ENCODE results near the gene UST. TPM values are rescaled to one million over a fixed set of nuclear protein-coding genes. Genes with fewer than 3 reads are reported as not detected.

UST gene
- total RNA-seq, 1 donor from 2014 or later, result 2.1 TPM

DNA sequence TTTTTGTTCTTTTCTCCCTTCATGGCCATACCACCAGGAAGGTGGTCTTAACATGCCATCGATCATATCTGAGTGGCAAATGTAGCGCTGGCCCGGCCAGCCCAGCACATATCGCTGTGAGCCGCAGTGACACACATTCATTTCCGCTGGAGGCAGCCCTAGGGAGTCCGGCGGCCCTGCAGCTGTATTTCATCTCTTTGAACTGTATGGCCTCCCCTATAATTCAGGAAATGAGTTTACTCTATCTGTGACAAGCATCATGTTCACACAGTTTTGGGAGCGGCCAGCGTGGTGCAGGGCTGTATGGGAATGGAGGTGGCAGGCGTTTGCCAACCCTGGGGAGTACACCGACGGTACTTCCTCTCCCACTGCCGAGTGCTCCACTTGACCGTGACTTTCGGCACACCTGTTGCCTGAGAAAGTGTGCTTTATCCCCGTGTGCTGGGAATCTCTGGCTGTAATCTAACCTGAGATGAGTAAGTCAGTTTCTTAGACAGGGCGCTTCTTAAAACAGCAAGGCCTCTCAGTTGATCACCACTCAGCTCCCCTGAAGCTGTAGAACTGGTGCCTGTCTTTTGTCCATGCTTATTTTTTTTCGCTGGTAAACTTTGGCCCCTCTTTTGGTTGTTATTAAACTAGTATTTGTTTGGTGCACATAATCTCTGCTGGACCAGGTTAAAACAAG lies 313.6 kb downstream of the UST start:
- no peak for DNase-seq (ENCODE audit: low spot score)
- intact Hi-C loops (cut with DNase I), result no loop called here

DNA sequence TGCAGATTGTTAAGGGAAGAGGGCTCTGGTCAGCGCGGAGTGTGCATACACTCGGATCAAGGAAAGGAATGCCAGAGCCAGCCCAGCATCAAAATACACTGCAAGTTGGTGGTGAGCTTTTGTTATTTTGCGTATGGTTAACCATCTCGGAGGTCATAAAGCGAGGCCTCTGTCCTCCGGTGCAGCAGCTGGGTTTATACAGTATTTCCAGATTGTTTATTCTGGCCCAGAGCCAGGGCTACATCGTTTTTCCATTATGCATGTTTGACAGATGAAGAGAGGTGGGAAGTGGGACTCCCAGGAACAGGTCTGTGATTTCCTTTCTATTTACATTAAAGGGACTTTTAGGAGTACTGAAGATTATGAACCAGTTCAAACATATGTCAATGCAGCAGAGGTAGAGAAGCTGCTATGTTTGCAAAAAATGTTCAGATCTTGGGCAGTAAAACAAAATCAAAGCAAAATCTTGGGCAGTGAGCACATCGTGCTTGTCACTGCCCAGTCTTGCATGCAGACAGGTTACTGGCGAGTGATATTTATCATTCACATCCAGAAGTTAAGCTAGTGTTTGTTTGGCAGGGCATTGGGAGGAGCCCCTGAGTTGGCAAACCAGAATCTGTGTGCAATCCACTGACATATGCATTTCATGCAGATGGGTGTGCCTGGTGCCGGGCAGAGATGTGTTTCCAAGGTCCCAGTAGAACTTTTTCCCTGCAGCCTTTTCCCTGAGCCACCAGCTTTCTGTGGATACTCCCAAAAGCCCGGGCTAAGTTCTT lies 314.3 kb downstream of the UST start:
- no peak for DNase-seq (ENCODE audit: low spot score)
- intact Hi-C loops (cut with DNase I), result no loop called here

DNA sequence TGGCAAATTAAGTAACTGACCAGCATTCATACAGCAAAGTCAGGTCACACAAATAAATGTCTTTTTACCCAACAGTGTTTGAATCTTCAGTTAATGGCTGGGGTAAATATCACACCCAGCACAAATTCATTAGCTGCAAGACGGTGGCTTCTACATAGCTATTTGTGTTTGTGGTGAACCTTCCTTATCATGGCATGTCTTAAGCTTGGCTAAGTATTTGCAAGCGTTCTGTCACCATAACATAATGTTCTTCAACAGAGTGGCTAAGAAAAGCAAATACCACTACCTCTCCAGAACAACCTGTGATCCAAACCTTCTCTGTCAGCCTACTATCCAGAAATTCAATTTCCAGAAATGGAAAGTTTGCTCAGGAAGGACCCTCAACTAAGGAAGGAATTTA lies 315.1 kb downstream of the UST start:
- intact Hi-C loops (cut with DNase I), result no loop called here
- no peak for DNase-seq (ENCODE audit: low spot score)

DNA sequence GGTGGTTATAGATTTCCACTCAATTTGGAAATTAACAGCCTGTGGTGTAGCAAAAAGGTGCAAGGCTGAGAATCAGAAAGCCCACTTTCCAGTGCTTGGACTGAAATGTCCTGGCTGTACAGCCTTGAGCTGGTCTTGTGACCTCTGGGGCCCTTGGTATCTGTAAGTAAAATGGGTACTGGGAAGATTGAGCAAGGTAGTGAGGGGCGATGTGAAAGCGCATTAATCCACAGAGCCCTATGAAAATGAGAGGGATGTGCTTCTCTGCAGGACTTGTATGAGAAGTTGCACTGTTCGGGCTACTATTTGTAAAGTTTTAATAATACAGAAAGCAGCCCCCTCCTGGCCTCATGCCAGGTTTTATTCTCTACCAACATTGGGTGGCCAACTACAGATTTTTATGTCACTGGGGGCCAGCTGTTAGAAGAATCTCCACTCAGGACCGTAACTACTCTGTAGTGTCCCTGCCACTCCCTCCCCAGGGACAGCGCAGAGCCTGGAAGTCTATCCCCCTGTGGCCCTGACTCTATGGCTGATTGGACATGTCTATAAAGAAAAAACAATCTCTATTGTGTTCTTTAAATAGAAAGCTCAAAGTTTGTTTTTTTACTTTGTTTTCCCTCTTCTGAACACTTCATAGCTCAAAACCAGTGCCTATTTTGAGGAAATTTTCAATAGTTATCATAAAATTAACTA lies 316.0 kb downstream of the UST start:
- intact Hi-C loops (cut with DNase I), result no loop called here
- DNase-seq (ENCODE audit: low spot score), result no peak

DNA sequence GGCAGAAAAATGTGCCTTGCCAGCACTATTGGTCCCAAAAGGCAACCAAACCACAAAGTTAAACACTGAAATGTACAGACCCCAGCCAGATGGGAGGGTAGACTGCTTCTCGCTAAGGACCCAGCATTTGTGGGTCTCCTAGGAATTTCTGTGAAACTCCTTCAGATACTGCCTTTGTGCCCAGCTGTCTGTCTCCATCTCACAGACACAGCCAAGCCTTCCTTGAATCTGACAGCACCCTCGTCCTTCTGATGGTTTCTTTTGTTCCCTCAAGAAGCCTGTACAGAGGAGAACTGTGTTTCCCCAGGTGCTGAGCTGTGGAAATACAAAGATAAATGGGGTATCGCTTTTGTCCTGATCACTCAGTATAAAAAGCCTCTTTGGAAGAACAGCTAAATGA lies 316.6 kb downstream of the UST start:
- intact Hi-C loops (cut with DNase I), result no loop called here
- DNase-seq (ENCODE audit: low spot score), result no peak

DNA sequence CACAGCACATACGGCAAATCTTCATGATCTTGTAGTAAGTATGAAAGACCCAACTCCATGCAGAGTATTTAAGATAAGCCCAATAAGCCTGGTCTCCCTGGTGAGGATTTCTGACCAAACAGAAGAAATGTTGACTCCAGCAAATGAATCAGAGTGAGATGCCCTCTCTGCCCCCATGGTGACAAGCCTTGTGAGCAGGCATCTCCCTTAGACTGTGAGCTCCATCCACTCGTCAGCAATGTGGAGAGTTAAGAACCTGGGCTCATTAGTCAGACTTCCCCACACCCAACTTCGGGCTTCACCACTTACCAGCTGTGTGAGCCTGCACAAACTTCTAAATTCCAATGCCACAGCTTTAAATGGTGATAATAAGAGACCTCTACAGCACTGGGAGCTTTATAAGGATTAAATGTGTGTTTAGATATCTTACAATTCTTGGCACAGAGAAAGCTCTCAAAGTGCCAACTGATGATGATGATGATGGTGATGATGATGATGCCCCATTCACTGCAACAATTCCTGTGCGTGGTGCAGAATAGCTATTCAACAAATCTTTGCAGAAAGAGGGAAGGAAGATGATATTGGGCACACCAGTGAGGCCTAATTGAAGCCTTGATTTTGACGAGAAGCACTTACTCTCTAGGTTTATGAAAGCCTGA lies 317.3 kb downstream of the UST start:
- no peak for DNase-seq (ENCODE audit: low spot score)
- intact Hi-C loops (cut with DNase I), result no loop called here

DNA sequence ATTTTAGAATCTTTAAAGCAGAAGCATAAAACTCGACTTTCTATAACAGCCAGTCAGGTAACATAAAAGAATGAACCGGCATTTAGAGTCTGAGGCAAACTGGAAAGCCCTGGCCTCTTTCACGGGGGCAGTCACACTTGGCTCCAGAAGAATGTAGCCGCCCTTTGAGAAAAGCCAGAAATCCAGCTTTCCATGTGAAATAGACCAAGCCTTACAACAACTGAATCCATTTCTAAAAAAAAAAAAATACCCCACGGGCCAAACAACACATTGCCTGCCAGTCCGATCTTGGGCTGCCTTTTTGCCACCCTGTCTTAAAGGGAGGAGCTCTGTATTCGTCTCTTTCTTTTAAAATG lies 317.8 kb downstream of the UST start:
- no peak for DNase-seq (ENCODE audit: low spot score)
- intact Hi-C loops (cut with DNase I), result no loop called here

DNA sequence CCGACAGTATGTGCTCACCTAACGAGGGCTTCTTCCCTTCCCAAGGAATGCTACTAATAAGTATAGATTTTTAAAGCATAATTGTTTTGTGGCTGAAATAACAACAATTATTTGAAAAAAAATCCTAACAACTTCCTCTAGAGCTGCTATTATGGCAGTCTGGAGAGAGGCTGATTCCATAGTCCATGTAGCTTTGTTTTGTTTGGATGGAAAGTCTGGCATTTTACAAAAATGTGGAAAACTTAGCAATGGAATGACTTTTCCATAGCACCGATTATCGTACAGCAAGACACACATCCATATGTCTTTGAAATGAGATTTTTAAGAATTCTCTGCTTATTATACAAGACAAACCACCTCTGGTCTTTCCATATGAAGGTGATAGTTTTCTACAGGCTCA lies 318.3 kb downstream of the UST start:
- no peak for DNase-seq (ENCODE audit: low spot score)
- intact Hi-C loops (cut with DNase I), result no loop called here

DNA sequence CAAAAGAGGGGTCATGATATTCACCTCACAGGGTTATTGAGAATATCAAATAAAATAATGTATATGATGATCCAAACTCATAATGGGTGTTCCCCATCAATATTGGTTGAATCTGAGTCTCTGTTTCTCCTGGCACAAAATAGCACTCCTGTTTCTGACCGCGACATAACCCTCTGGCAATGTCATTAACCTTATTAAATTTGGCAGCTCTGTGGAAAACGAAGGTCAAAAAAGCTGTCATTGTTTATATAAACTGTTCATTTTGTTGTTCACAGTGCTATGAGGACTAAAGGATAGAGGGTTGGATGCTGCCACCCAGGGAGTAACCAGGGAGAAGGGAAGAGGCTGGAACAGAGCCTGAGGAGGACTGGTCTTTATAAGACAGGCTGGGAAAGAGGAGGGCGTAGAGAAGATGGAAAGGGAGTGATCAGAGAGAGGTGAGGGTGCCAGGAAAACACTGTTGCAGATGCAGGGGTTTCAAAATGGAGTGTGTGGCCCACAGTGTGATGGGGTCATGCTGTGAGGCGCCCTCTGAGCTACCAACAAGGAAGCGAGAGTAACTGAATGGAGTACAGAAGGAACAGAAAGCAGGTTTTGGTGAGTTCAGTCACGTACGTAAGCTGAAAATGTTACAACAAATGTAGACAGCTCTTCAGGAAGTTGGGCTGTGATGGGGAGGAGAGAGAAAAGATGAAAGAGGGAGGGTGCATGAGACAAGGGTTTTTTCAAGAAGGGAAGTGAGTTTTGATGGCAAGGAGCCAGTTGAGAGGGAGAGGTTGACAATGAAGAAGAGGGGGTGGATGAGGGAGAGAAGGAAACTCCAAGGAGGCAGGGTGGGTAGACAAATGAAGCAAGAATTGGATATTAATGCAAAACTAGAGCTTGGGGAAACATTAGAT lies 319.1 kb downstream of the UST start:
- no peak for DNase-seq (ENCODE audit: low spot score)
- intact Hi-C loops (cut with DNase I), result no loop called here

DNA sequence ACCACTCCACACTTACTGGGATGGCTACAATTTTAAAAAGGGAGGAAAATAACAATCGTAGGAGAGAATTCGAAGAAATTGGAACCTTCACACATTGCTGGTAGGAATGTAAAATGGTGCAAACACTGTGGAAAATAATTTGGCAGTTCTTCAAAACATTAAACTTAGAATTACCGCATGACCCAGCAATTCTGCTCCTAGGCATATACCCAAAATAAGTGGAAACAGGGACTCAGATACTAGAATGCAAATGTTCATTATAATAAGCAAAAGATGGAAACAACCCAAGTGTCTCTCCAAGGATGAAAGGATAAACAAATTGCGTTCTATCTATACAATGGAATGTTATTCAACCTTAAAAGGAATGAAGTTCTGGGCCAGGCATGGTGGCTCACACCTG lies 325.2 kb downstream of the UST start:
- no peak for DNase-seq (ENCODE audit: low spot score)
- intact Hi-C loops (cut with DNase I), result no loop called here

DNA sequence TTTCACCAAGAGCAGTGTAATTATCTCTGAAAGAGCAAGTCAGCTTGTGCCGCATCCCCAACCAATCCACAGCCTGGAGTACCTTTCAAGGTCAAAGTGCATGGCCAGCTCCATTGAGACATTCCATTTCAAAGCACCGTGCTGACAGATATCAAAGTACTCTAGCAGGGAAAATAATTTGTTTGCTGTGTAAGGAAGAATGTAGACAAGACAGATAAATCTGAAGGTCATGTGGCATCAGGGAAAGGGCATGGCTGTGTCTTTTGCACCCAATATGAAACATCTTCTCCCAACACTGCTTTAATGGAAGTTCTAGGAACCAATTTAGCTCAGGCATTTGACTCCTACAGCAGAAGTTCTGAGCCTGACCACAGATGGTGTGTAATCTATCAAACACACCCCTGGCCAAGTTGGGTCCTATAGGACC lies 328.0 kb downstream of the UST start:
- intact Hi-C loops (cut with DNase I), result no loop called here

DNA sequence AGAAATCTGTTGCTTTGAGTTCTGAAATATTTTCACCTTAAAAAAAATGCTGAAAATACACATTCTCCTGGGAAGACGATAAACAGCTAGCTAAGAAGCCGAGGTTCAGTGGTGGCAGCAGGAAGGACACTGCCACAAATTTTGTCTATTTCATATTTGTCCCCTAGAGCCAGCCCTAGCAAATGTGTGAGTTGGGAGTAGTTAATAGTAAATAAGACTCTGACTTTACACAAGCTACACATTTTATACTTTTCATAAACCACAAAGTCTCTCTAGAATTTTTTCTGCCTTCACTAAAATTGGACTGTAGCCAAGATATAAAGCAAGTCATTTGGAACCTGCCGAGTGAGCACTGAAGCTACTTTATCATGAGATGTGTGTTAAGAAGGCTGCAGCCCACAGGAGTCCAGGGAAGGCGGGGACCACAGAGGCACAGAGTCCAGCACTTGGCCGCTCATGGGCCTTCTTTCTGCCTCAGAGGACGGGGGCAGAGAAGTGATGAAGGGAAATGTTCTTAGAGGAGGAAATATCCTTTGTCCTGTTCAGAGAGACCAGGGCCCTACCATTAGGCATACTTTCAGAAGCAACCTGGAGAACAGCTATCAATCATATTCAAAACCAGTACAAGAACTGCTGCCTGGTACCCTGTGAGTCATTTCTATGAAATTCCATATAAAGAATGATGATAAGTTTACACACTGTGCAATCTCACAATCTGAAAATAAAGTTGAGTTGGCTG lies 329.0 kb downstream of the UST start:
- intact Hi-C loops (cut with DNase I), result no loop called here
- DNase-seq (ENCODE audit: low spot score), result no peak

More for the DNA sequence above, 328.0 kb downstream of the UST start:
- DNase-seq (ENCODE audit: low spot score), result no peak

DNA sequence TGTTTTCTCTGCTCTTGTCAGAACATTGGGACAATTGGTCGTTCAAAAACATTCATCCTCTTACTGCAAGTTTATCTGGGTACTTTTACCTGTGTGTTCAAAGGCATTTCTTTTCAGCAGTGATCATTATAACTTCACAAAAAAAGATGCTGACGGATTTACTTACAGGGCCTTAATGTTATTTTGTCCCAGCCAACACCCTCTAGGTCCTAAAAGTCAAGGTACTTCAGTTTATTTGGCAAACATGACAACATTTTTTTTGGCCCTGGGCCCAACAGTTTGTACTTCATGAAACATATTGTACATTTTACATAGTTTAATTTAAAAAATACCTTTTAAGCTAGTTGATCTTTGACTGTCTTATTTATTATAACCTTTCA lies 329.5 kb downstream of the UST start:
- DNase-seq (ENCODE audit: low spot score), result no peak
- intact Hi-C loops (cut with DNase I), result no loop called here

DNA sequence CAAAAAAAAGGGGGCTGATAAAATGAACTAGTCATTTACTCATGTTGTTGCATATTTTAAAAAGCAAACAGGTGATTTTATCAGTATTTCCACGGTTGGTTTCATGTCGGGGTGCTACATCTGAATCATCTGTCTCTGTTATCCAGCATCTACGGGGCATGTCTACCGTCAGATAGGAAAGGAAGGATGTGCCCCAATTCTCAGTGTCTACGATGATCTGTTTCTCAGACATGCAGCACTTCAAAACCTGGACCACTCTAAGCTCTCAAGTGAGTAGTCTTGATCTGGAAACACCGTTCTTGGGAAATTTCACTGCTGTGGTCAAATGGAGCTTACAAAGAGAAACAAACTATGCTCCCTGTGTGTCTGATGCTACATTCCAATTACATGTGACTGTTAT lies 330.4 kb downstream of the UST start:
- intact Hi-C loops (cut with DNase I), result no loop called here

DNA sequence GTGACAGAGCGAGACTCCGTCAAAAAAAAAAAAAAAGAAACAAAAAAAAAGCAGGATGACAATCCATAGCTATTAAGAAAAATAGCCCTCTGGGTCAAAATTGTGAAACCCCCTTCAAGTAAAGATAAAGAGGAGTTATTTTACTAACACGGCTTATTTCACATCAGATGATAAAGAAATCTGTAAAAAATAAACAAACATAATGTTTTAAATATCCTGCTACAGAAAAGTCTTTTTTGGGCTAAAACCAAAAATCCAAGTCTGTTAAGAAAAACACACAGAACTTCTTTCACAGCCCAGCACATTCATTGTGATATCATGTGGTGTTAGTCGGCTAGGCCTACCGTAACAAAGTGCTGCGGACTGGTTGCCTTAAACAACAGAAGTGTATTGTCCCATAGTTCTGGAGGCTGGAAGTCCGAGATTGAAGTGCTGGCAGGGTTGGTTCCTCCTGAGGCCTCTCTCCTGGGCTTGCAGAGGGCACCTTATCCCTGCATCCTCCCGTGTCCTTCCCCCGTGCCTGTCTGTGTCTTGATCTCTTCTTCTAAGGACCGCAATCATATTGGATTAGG lies 331.5 kb downstream of the UST start:
- intact Hi-C loops (cut with DNase I), result no loop called here
- no peak for DNase-seq (ENCODE audit: low spot score)

More for the DNA sequence above, 330.4 kb downstream of the UST start:
- DNase-seq (ENCODE audit: low spot score), result no peak

DNA sequence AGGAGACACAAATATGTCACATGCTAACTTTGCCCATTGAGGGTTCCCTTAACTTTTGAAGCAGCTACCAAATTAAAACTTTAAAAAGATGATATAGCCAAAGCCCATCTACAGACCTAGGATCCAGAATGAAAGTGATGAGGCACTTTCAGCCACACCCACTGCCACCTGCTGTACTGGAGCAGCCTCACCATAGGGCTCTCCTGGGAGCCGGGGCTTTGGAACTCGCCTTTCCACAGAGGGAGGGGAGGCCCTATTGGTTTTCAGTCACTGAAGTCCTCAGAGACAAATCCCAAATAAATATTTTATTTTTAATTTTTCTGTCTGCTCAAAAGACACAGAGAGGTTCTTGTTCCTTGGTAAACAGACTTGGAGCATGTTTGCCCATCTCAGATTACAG lies 332.6 kb downstream of the UST start:
- no peak for DNase-seq (ENCODE audit: low spot score)
- intact Hi-C loops (cut with DNase I), result no loop called here

DNA sequence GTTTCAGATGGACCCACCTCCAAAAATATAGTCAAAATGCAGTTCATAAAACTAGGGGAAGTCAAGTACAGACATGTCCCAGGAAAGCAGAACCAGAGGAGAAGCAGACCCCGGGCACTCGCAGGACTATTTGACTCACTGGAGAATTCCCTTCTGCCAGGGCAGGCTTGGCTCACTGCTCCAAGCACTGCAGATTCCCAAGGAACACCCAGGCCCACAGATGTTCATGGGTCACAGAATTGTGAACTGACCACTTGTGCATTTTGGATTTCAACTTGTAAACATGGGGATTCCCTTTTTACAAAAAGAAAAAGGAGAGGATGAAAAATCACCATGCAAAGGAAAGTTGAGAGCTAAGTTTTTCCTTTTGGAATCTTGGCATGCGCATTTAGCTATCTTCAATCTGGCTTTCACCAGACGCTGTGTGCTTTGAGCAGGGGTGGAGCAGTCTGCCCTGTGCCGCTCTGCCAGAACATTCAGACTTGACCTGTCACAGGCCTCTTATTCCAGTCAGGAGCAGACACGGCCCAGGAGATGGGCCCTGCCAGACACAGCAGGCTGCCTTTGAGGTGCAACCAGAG lies 333.2 kb downstream of the UST start:
- no peak for DNase-seq (ENCODE audit: low spot score)
- intact Hi-C loops (cut with DNase I), result loop anchor here (5.0 kb wide), 1 partner anchor 53 kb away; no protein-coding TSS in a partner anchor

DNA sequence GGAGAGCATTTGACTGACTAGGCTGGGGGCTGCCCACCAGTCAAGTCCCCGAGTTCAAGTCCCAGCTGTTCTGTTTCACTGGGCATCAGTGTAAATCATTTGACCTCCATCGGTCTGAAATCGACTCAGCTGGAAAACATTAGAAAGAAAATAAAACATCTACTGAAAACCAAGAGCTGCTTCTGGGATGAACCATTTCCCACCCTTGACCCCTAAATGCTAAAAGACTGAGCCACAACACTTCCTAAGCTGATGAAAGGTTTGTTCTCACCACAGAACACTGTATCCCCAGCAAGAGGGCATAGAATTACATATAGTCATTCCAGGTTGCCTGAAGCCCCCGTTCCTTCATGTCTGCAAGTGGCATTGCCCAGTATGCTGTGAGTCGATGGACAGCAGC lies 333.7 kb downstream of the UST start:
- intact Hi-C loops (cut with DNase I), result loop anchor here (5.0 kb wide), 1 partner anchor 53 kb away; no protein-coding TSS in a partner anchor
- DNase-seq (ENCODE audit: low spot score), result no peak

Measured in cardiac septum (tissue), 1 donor.